ENCODE results near the gene SUMO2.

- TF ChIP-seq CTCF (tag by site-specific recombination; IDR thresholded peaks at IDR 0.05) (no peak), ZNF274 (IDR thresholded peaks at IDR 0.05; ENCODE audit: low read length) (no peak), ZNF274 (tag by site-specific recombination; IDR thresholded peaks at IDR 0.05; ENCODE audit: borderline replicate concordance) (no peak), ZNF121 (tag by site-specific recombination; IDR thresholded peaks at IDR 0.05) (no peak), PBX3 (CRISPR knock-in tag; IDR thresholded peaks at IDR 0.05) (no peak)
Observed at GRCh38 chr17:75118307-75118706, 64.5 kb downstream of the SUMO2 start.
